Stimulated activated CD8-positive, alpha-beta memory T cell treated with anti-CD3 and anti-CD28 coated beads, Interleukin-12 subunit alpha, Interleukin-12 subunit beta, amount 100 ng/mL, for 24 hours (primary cell): ENCODE measurements around the gene TUB.
A peak's percentile ranks its signal among the peaks of the same experiment; 100 is the strongest.

Experiments used
- DNase-seq: peaks from one replicate; pipeline ENCODE4 v3.0.0-alpha.2; 2020; ENCODE audit errors: extremely low read depth

The TUB gene

DNA sequence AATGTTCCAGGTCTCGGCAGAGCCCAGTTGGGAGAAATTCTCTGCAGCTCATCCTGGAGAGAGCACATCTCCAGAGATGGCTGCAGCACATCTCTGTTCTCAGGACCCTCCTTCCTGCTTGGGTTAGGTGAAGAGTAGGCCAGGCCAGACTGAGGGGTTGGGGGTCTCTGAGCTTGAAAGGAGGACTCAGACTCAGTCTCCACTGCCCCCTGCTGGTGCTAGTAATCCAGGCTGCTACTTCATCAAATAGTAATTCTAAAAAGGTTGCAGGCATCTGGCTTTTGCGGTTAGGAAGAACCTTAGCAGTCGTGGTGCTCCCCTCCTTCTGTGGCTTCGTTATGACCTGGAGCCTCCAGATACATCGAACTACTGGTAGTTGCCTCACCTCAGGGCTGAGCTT, 9.7 kb downstream of the TUB start:
- no peak for DNase-seq

GRCh38 chr11:8091721-8092120, 10.7 kb downstream of the TUB start:
- DNase-seq, result no peak

DNA sequence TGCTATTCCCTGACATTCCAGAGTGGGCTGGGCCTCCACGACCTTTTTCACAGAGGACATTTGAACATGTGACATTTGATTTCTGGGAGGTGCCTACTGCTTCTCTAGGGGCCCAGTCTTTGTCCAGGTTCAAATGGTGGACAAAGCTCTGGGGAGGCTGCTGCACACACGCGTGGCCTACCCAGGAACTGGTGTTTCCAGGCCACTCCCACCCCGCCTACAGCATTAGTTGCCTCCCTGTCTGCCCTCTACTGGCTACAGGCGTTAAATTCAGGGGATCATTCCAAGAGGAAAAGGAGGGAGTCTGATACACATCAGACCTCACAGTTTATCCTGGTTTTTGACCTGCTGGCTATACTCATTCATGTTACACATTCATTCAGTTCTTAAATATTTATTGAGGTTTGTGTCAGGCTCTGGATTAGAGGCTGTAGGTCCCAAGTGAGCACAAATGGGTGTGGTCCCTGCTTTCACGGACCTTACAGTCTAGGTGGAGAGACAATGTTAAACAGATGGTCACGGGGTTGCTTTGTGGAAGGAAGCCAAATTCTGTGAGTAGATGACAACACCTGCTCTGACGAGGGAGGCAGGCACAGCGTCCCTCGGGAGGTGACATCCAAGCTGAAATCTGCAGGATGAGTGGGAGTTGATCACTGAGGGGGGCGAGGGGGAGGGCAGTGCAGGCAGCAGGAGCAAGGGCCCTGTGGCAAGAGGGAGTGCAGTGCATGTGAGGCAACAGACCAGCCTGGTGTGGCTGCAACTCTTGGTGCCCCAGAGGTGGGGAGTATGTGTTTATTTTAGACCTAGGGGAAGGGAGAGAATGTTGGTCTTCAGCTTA, 11.8 kb downstream of the TUB start:
- DNase-seq, result peak; percentile 20

DNA sequence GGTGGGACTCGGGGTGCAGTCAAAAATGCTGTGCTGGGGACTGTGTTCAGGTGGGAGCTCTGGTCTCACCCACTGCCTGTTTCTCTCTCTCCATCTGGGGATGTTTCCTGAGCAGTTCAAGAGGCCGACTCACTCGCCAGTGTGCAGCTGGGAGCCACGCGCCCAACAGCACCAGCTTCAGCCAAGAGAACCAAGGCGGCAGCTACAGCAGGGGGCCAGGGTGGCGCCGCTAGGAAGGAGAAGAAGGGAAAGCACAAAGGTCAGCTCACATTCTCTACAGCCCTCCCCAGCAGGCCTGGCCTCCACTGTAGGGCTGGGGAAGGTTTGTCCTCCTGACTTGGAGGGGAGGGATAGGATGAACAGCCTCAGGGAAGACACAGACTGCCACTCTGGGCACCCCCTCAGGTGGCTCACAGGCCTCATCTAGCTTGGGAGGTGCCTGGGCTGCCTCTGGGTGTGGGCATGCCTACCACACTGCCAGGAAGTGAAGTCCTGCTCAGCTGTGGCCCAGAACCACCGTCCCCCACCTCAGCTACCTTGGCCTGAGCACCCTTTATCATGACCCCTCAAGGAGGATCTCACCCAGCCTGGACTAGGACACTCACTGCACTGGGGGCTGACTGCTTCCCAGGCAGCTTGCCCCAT, 13.0 kb downstream of the TUB start:
- no peak for DNase-seq

DNA sequence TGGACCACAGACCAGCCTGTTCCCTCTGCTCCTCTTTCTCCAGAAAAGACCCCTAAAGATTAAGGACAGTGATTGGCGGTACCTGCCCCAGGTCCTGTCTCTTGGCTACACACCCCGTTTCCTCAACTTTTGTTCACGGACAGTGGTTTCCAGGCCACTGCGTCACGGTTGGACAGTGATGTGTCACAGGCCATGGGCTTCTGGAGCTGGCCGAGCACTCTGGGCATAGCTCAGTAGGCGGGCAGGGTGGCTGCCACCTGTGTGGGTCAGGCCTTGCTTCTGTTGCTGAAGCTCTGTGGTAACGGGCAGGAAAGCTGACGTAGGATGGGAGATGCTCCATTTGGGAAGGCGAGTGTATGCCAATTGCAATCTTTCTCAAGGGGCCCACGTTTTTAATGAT, 13.6 kb downstream of the TUB start:
- no peak for DNase-seq

DNA sequence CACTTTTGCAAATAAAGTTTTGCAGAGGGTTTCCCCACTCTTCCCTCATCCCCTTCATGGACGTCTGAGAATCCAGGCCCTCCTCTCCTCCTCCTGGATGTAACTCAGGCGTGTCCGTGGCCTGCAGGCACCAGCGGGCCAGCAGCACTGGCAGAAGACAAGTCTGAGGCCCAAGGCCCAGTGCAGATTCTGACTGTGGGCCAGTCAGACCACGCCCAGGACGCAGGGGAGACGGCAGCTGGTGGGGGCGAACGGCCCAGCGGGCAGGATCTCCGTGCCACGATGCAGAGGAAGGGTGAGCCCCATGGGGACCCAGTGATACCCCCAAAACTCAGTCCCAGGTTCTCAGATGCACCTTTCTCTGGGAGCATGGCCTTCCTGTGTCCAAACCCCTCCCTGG, 14.4 kb downstream of the TUB start:
- no peak for DNase-seq

DNA sequence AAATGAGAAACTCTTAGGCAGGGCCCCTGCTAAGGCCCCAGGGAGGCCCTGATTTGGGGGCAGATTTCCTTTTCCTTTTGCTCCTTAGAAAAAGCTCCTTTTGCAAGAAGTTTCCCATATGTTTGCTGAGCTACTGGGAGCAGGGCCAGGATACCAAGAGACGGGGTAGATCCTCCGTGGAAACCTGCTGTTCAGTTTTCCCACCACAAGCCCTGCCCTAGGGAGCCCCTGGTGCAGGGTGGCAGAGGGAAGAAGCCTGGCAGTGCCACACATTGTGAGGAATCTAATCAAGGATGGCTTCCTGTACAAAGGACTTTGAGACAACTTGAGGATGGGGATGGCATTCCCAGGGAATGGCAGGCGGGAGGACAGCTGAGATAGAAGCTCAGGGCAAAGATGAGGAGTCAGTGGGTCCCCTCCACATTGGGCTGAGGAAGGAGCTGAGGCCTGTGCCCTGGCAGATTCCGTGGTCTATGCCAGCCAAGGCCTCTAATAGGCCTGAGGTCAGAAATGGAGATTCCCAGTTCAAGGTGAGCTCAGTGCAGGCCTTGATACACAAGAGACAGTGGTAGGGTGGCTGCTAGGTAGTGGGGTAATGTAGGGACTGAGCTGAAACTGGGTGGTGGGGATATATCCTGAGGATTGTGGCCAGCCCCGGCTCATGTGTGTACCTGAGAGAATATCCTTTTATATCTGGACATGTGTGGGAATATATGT, 15.0 kb downstream of the TUB start:
- DNase-seq, result no peak

GRCh38 chr11:8096575-8096974, 15.6 kb downstream of the TUB start:
- DNase-seq, result no peak

DNA sequence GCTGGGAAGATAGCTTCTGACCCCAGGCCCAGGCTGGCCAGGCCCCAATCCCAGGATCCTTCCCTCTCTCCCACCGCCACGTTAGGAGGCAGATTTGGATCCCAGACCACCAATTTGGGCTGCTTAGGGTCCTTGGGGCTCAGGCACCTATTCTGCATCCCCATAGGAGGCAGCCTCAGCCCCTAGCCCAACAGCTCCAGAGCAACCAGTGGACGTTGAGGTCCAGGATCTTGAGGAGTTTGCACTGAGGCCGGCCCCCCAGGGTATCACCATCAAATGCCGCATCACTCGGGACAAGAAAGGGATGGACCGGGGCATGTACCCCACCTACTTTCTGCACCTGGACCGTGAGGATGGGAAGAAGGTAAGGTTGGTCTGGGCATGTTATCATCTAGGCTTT, 16.1 kb downstream of the TUB start:
- no peak for DNase-seq

DNA sequence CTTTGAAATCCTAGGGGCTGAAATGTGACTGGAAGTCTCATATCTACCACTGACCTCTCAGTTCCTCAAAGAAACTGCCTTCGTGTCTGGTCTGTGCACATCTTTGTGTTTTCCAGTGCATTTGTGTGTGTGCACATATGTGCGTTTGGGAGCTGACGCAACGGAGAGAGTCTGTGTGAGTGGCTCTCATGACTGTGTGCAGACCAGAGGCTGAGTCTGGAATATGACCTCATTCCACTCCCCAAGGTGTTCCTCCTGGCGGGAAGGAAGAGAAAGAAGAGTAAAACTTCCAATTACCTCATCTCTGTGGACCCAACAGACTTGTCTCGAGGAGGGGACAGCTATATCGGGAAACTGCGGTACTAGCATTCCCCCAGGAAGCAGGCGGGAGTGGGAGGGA, 16.5 kb downstream of the TUB start:
- no peak for DNase-seq

- no peak for DNase-seq
These were observed 16.9 kb downstream of the TUB start for GRCh38 chr11:8097926-8098325.

- no peak for DNase-seq
These were observed 17.4 kb downstream of the TUB start for GRCh38 chr11:8098361-8098760.

- DNase-seq, result no peak
These were observed 17.9 kb downstream of the TUB start for GRCh38 chr11:8098879-8099278.

DNA sequence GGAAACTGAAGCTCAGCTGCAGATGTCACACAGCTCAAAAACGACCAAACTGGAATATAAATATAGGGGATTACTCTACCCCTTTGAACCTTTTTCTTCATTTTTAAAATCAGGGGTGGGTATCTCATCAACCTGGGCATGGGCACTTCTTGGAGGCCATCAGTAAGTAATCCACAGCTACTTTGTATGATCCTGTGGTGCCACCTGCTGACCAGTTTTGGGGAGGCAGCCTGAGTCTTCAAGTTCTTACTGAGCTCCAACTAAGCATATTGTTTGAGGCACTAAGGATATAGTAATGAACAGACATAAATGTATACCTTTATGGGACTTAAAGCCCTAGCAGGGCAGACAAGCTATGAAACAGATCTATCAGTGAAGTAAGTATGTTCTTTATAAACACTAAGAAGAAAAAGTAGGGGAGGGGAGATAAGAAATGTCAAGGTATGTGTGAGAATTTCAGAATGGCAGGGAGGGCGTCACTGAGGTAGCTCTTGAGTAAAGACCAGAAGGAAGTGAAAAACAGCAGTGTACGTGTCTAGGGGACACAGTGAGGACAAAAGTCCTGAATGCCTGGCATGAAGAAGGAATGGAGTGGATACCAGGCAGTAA, 18.4 kb downstream of the TUB start:
- peak; percentile 25 for DNase-seq

GRCh38 chr11:8100158-8100557, 19.1 kb downstream of the TUB start:
- no peak for DNase-seq

GRCh38 chr11:8100605-8101004, 19.6 kb downstream of the TUB start:
- DNase-seq, result no peak

DNA sequence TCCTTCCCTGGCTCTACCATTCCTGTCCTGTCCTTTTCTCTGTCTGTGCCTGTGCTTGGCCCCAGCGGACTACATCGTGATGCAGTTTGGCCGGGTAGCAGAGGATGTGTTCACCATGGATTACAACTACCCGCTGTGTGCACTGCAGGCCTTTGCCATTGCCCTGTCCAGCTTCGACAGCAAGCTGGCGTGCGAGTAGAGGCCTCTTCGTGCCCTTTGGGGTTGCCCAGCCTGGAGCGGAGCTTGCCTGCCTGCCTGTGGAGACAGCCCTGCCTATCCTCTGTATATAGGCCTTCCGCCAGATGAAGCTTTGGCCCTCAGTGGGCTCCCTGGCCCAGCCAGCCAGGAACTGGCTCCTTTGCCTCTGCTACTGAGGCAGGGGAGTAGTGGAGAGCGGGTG, 20.4 kb downstream of the TUB start:
- DNase-seq, result no peak

- no peak for DNase-seq
These were observed 21.4 kb downstream of the TUB start for GRCh38 chr11:8102296-8102915.

DNA sequence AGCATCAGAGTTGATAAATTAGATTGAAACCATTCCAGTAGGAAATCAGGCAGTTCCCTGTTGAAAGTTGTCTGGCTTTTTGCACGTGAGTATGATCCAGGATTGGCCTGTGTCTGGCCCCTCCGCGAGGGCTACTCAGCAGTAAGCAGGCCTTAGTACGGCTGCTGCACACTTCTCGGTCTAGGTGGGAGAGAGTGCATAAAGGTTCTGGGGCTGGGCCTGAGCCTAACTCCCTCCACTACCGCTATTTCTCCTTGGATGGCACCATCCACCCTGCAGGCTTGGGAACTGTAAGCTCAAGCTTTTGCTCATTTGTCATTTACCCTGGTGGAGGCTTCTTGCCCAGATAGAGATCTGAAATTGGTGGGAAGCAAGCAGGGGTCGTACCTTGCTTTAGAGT, 22.0 kb downstream of the TUB start:
- DNase-seq, result no peak

DNA sequence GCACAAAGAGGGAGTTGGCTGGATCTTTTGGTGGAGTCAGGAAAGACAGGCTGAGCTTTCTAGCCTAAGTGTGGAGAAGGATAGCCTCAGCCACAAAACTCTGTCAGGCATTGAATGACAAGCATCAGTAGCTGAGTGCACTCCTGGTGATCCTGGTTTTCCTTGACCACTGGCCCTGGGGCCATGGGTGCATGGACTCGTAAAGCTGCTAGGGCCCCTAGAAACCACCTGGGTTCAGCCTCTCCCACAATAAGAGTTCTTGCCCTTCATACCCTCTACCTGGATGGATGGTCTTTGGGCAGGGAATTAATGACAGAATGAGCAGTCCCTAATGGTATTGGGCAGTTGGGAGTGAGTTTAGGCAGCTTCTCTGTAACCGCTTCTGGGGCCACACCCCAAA, 22.9 kb downstream of the TUB start:
- DNase-seq, result no peak

DNA sequence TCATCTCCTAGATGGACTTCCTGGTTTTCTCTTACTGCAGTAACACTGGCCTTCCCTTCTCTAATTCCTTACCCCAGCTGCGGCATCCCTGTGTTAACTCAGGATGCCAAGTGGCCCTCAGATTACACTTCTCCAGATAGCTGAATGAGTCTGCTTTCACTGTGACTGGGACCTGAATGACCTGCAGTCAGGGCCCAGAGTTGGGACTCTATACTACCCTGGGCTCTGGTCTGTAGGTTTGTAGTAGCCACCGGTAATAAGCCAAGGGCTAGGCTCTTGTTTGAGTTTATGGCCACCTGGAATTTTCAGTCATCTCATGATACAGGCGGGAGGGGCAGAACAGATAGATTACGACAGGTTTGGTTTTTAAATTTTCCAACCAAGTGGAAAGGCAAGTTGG, 24.1 kb downstream of the TUB start:
- DNase-seq, result no peak

- DNase-seq, result no peak
These were observed 24.7 kb downstream of the TUB start for GRCh38 chr11:8105666-8106065.
